B cell (primary cell): ENCODE results near the gene EIF4A3.

ENCODE experiments used
- EZH2 ChIP-seq: IDR thresholded peaks from 2 replicates; pipeline ENCODE4 v1.6.1; 2012; ENCODE audit warnings: borderline replicate concordance, low read depth, mild to moderate bottlenecking, moderate library complexity, low read length; ENCODE audit not compliant: insufficient read depth, poor library complexity, severe bottlenecking
- TF ChIP-seq, protein P1 (sequence below): fragments of 200-600 bp; IDR thresholded peaks from one replicate; pipeline ENCODE4 v1.8.0; 2022; ENCODE audit warnings: antibody characterized with exemption, mild to moderate bottlenecking

DNA sequence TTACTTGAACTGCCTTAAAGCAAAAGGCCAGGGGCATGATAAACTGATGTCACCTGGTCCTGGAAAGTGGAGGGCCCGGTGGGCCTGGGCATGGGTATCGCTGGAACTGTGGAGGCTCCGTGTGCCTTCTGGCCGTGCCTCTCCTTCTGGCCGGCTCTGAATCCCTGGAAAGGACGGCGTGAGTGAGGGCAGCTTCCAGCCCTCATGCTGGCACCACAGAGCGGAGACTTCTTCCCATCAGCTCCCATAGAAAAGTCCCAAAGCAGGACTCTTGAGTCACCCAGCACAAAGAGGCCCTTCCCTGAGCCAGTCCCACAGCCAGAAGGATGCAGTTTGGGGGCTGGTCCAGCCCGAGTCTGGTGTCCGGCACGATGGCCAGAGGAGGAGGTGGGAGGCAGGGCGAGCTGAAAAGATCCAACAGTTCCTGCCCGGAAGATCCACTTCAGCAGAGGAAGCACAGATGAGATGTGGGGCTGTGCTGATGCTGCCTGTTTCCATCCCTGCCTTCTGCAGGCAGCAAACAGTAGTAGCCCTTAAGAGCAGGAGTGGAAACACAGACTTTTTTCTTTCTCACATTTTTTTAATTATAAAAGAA is 37.8 kb downstream of the EIF4A3 start:
- TF ChIP-seq, protein P1, sequence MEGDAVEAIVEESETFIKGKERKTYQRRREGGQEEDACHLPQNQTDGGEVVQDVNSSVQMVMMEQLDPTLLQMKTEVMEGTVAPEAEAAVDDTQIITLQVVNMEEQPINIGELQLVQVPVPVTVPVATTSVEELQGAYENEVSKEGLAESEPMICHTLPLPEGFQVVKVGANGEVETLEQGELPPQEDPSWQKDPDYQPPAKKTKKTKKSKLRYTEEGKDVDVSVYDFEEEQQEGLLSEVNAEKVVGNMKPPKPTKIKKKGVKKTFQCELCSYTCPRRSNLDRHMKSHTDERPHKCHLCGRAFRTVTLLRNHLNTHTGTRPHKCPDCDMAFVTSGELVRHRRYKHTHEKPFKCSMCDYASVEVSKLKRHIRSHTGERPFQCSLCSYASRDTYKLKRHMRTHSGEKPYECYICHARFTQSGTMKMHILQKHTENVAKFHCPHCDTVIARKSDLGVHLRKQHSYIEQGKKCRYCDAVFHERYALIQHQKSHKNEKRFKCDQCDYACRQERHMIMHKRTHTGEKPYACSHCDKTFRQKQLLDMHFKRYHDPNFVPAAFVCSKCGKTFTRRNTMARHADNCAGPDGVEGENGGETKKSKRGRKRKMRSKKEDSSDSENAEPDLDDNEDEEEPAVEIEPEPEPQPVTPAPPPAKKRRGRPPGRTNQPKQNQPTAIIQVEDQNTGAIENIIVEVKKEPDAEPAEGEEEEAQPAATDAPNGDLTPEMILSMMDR, result no peak
- no peak for TF ChIP-seq EZH2
